ENCODE measurements around the gene NPTX1. TPM values are rescaled to one million over a fixed set of nuclear protein-coding genes. Genes with fewer than 3 reads are reported as not detected.

The NPTX1 gene
- total and polyA plus RNA-seq, 2 of the 13 experiments (the other 11 are each of a cell fraction or from before 2014, with no cell fraction given): 0.01 TPM; not detected in 1

- Histone ChIP-seq H3K79me2 (ENCODE audit: insufficient read depth, low read length) (no peaks in the 10 kb centered on the region), H3K4me1 (ENCODE audit: insufficient read depth, low read length) (peaks cover 32% of the 10 kb centered on the region), H3K9me3 (ENCODE audit: low read length) (no peaks in the 10 kb centered on the region), H3K4me3 (replicated peaks in 1 of 3; ENCODE audit: insufficient read depth in 1 of 3, low read depth in 2 of 3, low read length in 3 of 3) (peak overlapping the region; percentile 65 to 88 (median 86)), H4K20me1 (ENCODE audit: insufficient read depth, low read length) (no peaks in the 10 kb centered on the region), H3K9ac (ENCODE audit: insufficient read depth, low read depth, low read length) (peak overlapping the region; percentile 95), H3K36me3 (replicated peaks in 1 of 2; ENCODE audit: control insufficient read depth in 1 of 2, insufficient read depth in 2 of 2, low read length in 2 of 2) (no peaks in the 10 kb centered on the region), H3K27me3 (ENCODE audit: control insufficient read depth in 1 of 2, insufficient read depth in 2 of 2, low read length in 2 of 2) (peaks cover 9 to 55% of the 10 kb centered on the region in 2 experiments; a peak in 4 of 5 replicates), H2AFZ (ENCODE audit: low read length) (no peak overlapping the region), H3K27ac (ENCODE audit: extremely low read length, insufficient read depth, low read length) (peak overlapping the region; percentile 91), H3K4me2 (ENCODE audit: low read depth, low read length) (peak overlapping the region; percentile 100)
- POLR2A ChIA-PET: interaction anchor here (0.7 to 3.1 kb wide), 37 partner anchors 10 to 943 kb away, joined by 3 to 35 read pairs (median 4); partner anchors contain the start of genes CHMP6, EIF4A3, ENDOV and GAA
- in situ Hi-C loops (cut with HindIII; ENCODE audit: extremely low pct_ligation_motif_present, low pct_unique_long_range_greater_than_20kb): no loop called here
- intact Hi-C loops (cut with micrococcal nuclease; ENCODE audit: unreplicated experiment): no loop called here
- CTCF ChIA-PET (ENCODE audit: low intra/inter-chr PET ratio, low total read pairs): no interaction called here
- WGBS (ENCODE audit: low lambda C conversion rate): 0% methylated on average over 21 of the region's 88 CpGs
- FAIRE-seq: peak; percentile 63
- BruUV-seq (replicated peaks): no TSS peak
- peak; percentile 90 for ATAC-seq
- peak; percentile 93 for DNase-seq (ENCODE audit: low spot score)
- TF ChIP-seq ZNF431 (CRISPR knock-in tag; IDR thresholded peaks at IDR 0.05; ENCODE audit: borderline replicate concordance, low read depth) (peak; percentile 79; the same call in 1 of the 2 replicates), ZNF75D (CRISPR knock-in tag; IDR thresholded peaks at IDR 0.05; ENCODE audit: borderline replicate concordance) (no peak), ZNF333 (CRISPR knock-in tag; IDR thresholded peaks at IDR 0.05; ENCODE audit: borderline replicate concordance) (peak; percentile 95), NR1H2 (CRISPR knock-in tag; IDR thresholded peaks at IDR 0.05; ENCODE audit: borderline replicate concordance, low read depth) (peak; percentile 95; the same call in 1 of the 2 replicates), ZFP36 (IDR thresholded peaks at IDR 0.05; ENCODE audit: borderline replicate concordance, low read depth, low read length, partially characterized antibody) (peak; percentile 96), KDM5A (IDR thresholded peaks at IDR 0.05; ENCODE audit: borderline replicate concordance, low read length) (peak; percentile 75; the same call in 1 of the 2 replicates), ZBTB25 (CRISPR knock-in tag; IDR thresholded peaks at IDR 0.05) (no peak; the same call in 1 of the 2 replicates), MIXL1 (CRISPR knock-in tag; IDR thresholded peaks at IDR 0.05) (no peak), ZMYM3 (CRISPR knock-in tag; IDR thresholded peaks at IDR 0.05) (peak; percentile 71), SMC3 (IDR thresholded peaks at IDR 0.05; ENCODE audit: low read length) (no peak), EED (CRISPR knock-in tag; IDR thresholded peaks at IDR 0.05) (no peak; the same call in 1 of the 2 replicates), ZNF670 (CRISPR knock-in tag; IDR thresholded peaks at IDR 0.05; ENCODE audit: borderline replicate concordance) (peak; percentile 75; the same call in 1 of the 2 replicates), CENPX (CRISPR knock-in tag; IDR thresholded peaks at IDR 0.05) (no peak), TOPORS (CRISPR knock-in tag; IDR thresholded peaks at IDR 0.05) (peak; percentile 84; the same call in 1 of the 2 replicates), KAT8 (CRISPR knock-in tag; IDR thresholded peaks at IDR 0.05) (peak; percentile 97), NRL (CRISPR knock-in tag; IDR thresholded peaks at IDR 0.05; ENCODE audit: borderline replicate concordance) (peak; percentile 90), ZMAT3 (CRISPR knock-in tag; conservative IDR thresholded peaks at IDR 0.05) (peak; percentile 81; the same call in 1 of the 2 replicates), ZNF674 (CRISPR knock-in tag; IDR thresholded peaks at IDR 0.05; ENCODE audit: low read depth) (peak; percentile 78; the same call in 1 of the 2 replicates), MIER2 (CRISPR knock-in tag; IDR thresholded peaks at IDR 0.05) (no peak)
- TF ChIP-seq, protein P1, sequence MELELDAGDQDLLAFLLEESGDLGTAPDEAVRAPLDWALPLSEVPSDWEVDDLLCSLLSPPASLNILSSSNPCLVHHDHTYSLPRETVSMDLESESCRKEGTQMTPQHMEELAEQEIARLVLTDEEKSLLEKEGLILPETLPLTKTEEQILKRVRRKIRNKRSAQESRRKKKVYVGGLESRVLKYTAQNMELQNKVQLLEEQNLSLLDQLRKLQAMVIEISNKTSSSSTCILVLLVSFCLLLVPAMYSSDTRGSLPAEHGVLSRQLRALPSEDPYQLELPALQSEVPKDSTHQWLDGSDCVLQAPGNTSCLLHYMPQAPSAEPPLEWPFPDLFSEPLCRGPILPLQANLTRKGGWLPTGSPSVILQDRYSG (CRISPR knock-in tag; IDR thresholded peaks at IDR 0.05): peak; percentile 98
- TF ChIP-seq, protein P2, sequence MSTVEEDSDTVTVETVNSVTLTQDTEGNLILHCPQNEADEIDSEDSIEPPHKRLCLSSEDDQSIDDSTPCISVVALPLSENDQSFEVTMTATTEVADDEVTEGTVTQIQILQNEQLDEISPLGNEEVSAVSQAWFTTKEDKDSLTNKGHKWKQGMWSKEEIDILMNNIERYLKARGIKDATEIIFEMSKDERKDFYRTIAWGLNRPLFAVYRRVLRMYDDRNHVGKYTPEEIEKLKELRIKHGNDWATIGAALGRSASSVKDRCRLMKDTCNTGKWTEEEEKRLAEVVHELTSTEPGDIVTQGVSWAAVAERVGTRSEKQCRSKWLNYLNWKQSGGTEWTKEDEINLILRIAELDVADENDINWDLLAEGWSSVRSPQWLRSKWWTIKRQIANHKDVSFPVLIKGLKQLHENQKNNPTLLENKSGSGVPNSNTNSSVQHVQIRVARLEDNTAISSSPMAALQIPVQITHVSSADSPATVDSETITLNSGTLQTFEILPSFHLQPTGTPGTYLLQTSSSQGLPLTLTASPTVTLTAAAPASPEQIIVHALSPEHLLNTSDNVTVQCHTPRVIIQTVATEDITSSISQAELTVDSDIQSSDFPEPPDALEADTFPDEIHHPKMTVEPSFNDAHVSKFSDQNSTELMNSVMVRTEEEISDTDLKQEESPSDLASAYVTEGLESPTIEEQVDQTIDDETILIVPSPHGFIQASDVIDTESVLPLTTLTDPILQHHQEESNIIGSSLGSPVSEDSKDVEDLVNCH (CRISPR knock-in tag; IDR thresholded peaks at IDR 0.05): peak; percentile 94
These were observed 21.7 kb downstream of the NPTX1 start for GRCh38 chr17:80454557-80455335.
